A549 (cell line): ENCODE data around the gene CEP85. TPM values are rescaled to one million over a fixed set of nuclear protein-coding genes. Genes with fewer than 3 reads are reported as not detected.

Experiments used
- ATAC-seq, 2 experiments: fragments of 200-7000 bp in 1 of 2; fragments of >200 bp in 1 of 2; cut with Nextera tagmentation in 1 of 2; cut with Tn5 transposase in 1 of 2; 3 replicates each; pipeline versions ENCODE4 v1.8.0 to v1.9.1; 2018 to 2020; ENCODE audit warnings: mild to moderate bottlenecking in 1 of 2, moderate library complexity in 1 of 2
- CTCF ChIA-PET: fragments of 300-600 bp; sonication (Branson Sonifier 250); formaldehyde crosslinking; extraction: SDS; loops from one replicate; lab custom pipeline; 2021; ENCODE audit warnings: antibody characterized with exemption, inconsistent platforms; lab: Yijun Ruan, JAX
- POLR2A ChIA-PET: fragments of 350-600 bp; formaldehyde crosslinking; extraction: SDS; loops from one replicate; lab custom pipeline; 2021; ENCODE audit warnings: antibody characterized with exemption, inconsistent platforms; lab: Yijun Ruan, JAX
- DNase-seq, 2 experiments: peaks; one replicate each; pipeline versions ENCODE4 v3.0.0 to v3.0.0-alpha.2; 2011 to 2016; ENCODE audit warnings: low read depth in 1 of 2, low spot score in 1 of 2
- FAIRE-seq: peaks from 2 replicates; lab custom pipeline; 2011; peaks lifted over from hg19 to GRCh38; lab: Jason Lieb, UNC
- H3K27ac ChIP-seq, 2 experiments: fragments of >200 bp; sonication (Bioruptor Twin); formaldehyde crosslinking; 3 replicates each; pipeline ENCODE4 v1.5.1; 2016 to 2017
- H3K4me1 ChIP-seq: fragments of >200 bp; sonication (Bioruptor Twin); formaldehyde crosslinking; 3 replicates; pipeline ENCODE4 v1.6.1; 2016
- H3K4me2 ChIP-seq: fragments of >200 bp; sonication (Bioruptor Twin); formaldehyde crosslinking; 3 replicates; pipeline ENCODE4 v1.6.1; 2016
- H3K4me3 ChIP-seq: fragments of >200 bp; sonication (Bioruptor Twin); formaldehyde crosslinking; 3 replicates; pipeline ENCODE4 v1.5.1; 2016
- H3K9me3 ChIP-seq: fragments of >200 bp; sonication (Bioruptor Twin); formaldehyde crosslinking; 3 replicates; pipeline ENCODE4 v1.6.1; 2016
- ATOH8 ChIP-seq: fragments of 250-450 bp; sonication (Bioruptor Pico); IDR thresholded peaks from 2 replicates; pipeline ENCODE4 v1.5.0; 2020; ENCODE audit warnings: low read depth, mild to moderate bottlenecking, moderate library complexity
- BCL3 ChIP-seq: fragments of >200 bp; sonication (Bioruptor Twin); formaldehyde crosslinking; IDR thresholded peaks from 3 replicates; pipeline ENCODE4 v1.6.1; 2016
- CEBPB ChIP-seq, 2 experiments: fragments of >200 bp in 1 of 2; sonication (Bioruptor Twin) in 1 of 2; formaldehyde crosslinking in 1 of 2; IDR thresholded peaks; 2 replicates each; pipeline ENCODE4 v1.6.1; 2012 to 2016
- E2F6 ChIP-seq: IDR thresholded peaks from 2 replicates; pipeline ENCODE4 v1.6.1; 2012; ENCODE audit warnings: low read depth, borderline replicate concordance
- EHF ChIP-seq: fragments of 250-450 bp; sonication (Bioruptor Pico); IDR thresholded peaks from 2 replicates; pipeline ENCODE4 v1.5.0; 2020; ENCODE audit warnings: mild to moderate bottlenecking
- FOSL2 ChIP-seq, 2 experiments: fragments of 450-650 bp in 1 of 2; fragments of >200 bp in 1 of 2; sonication (Bioruptor Twin) in 1 of 2; formaldehyde crosslinking; IDR thresholded peaks; 2 replicates each; pipeline versions ENCODE4 v1.5.0 to v1.6.1; 2016 to 2020; ENCODE audit warnings: mild to moderate bottlenecking in 1 of 2, moderate library complexity in 1 of 2
- HES2 ChIP-seq: fragments of >200 bp; sonication (Bioruptor Twin); formaldehyde crosslinking; IDR thresholded peaks from 2 replicates; pipeline ENCODE4 v1.6.1; 2016
- KDM1A ChIP-seq: fragments of 200-600 bp; sonication (generic); IDR thresholded peaks from 2 replicates; pipeline ENCODE4 v1.6.1; 2016; ENCODE audit warnings: low read depth, mild to moderate bottlenecking
- POLR2A ChIP-seq: IDR thresholded peaks from 2 replicates; pipeline ENCODE4 v1.6.1; 2012; ENCODE audit warnings: mild to moderate bottlenecking, low read length
- RAD21 ChIP-seq, 2 experiments: fragments of >200 bp in 1 of 2; sonication (Bioruptor Twin) in 1 of 2; formaldehyde crosslinking in 1 of 2; IDR thresholded peaks in 1 of 2; conservative IDR thresholded peaks in 1 of 2; 2 replicates in 1 of 2; 3 replicates in 1 of 2; pipeline ENCODE4 v1.6.1; 2012 to 2018; ENCODE audit warnings: inconsistent platforms in 1 of 2
- RARB ChIP-seq: fragments of 250-450 bp; sonication (Bioruptor Pico); IDR thresholded peaks from 2 replicates; pipeline ENCODE4 v1.8.0; 2021; ENCODE audit warnings: mild to moderate bottlenecking, moderate library complexity
- RCOR1 ChIP-seq: fragments of 150-350 bp; IDR thresholded peaks from 2 replicates; pipeline ENCODE4 v1.6.1; 2014; ENCODE audit warnings: antibody characterized with exemption, low read length, low read depth
- REST ChIP-seq: fragments of 200-600 bp; sonication (generic); IDR thresholded peaks from 2 replicates; pipeline ENCODE4 v1.6.1; 2016; ENCODE audit warnings: antibody characterized with exemption, mild to moderate bottlenecking, moderate library complexity
- RFX5 ChIP-seq: fragments of 450-650 bp; IDR thresholded peaks from 2 replicates; pipeline ENCODE4 v1.7.1; 2014; ENCODE audit warnings: antibody characterized with exemption, mild to moderate bottlenecking, moderate library complexity
- TFCP2L1 ChIP-seq: fragments of 250-450 bp; sonication (Bioruptor Pico); IDR thresholded peaks from 2 replicates; pipeline ENCODE4 v1.5.0; 2021; ENCODE audit warnings: mild to moderate bottlenecking
- TP53 ChIP-seq: fragments of 250-450 bp; sonication (Bioruptor Pico); IDR thresholded peaks from 2 replicates; pipeline ENCODE4 v1.5.0; 2021; ENCODE audit warnings: mild to moderate bottlenecking, moderate library complexity
- USF2 ChIP-seq: fragments of 450-650 bp; IDR thresholded peaks from 2 replicates; pipeline ENCODE4 v1.6.1; 2014; ENCODE audit warnings: antibody characterized with exemption
- ZNF302 ChIP-seq: fragments of 250-450 bp; sonication (Bioruptor Pico); IDR thresholded peaks from 2 replicates; pipeline ENCODE4 v1.9.0; 2021; ENCODE audit warnings: inconsistent platforms, mild to moderate bottlenecking, moderate library complexity
- WGBS: methylation state at CpG from one replicate; pipeline ENCODE4 v1.1.6; 2017; ENCODE audit errors: missing lambda C conversion rate; 5-methylcytosine and 5-hydroxymethylcytosine counted together
- polyA plus RNA-seq, 4 experiments: library from polyadenylated mRNA; depleted of rRNA in 3 of 4; stranded (reverse); fragments of >200 nt; fragmentation: RNase III in 1 of 4; extraction: RNeasy Plus Mini Kit Qiagen cat#74134 plus additional on column Dnase treatment in 1 of 4; gene quantifications; 2 replicates in 3 of 4; 3 replicates in 1 of 4; pipeline ENCODE4 v1.2.3, GENCODE V29; 2011 to 2017

Gene CEP85
- polyA plus RNA-seq, 2 of the 4 experiments (the other 2 are of a cell fraction), result 13.0 to 21.1 TPM

GRCh38 chr1:26276432-26276838, 42.4 kb downstream of the CEP85 start:
- ChIA-PET CTCF (interaction anchor here (0.7 to 6.0 kb wide), 20 partner anchors 9 to 194 kb away, joined by 3 to 32 read pairs (median 4); partner anchors contain the start of genes CD52, LIN28A and ZNF593), POLR2A (no interaction called here)
- Histone ChIP-seq H3K4me2 (peak overlapping the region; percentile 48), H3K9me3 (no peaks in the 10 kb centered on the region), H3K27ac (peak overlapping the region; percentile 61 to 74; a peak in 3 of 6 replicates)
- ATAC-seq (no peak), FAIRE-seq (no peak)
- TF ChIP-seq ATOH8 (CRISPR knock-in tag) (no peak), TP53 (CRISPR knock-in tag) (no peak), FOSL2 (IDR thresholded peaks at IDR 0.05) (no peak), FOSL2 (CRISPR knock-in tag; IDR thresholded peaks at IDR 0.05) (peak; percentile 31)
- TF ChIP-seq, all 56 proteins: peak for 1
- WGBS, result no CpG with 5 or more reads among the region's 2 CpGs
- Histone ChIP-seq H3K4me3 (no peak overlapping the region), H3K4me1 (peaks cover 45% of the 10 kb centered on the region)
- no peak for DNase-seq

- no peak overlapping the region for H3K4me3 ChIP-seq
- TF ChIP-seq RCOR1, result no peak
- TF ChIP-seq KDM1A, result no peak
- TF ChIP-seq HES2, result no peak
- TF ChIP-seq RFX5, result no peak
- no peak for TF ChIP-seq POLR2A
- TF ChIP-seq ZNF302 (CRISPR knock-in tag), result no peak
- no peak for TF ChIP-seq CEBPB (IDR thresholded peaks at IDR 0.05)
- TF ChIP-seq EHF (CRISPR knock-in tag), result no peak
- no peak for TF ChIP-seq REST
- TF ChIP-seq RARB (CRISPR knock-in tag), result no peak
- no peak for TF ChIP-seq E2F6
- no peak for TF ChIP-seq BCL3
- TF ChIP-seq RAD21 (conservative IDR thresholded peaks at IDR 0.05 in 1 of 2, IDR thresholded peaks at IDR 0.05 in 1 of 2), result no peak
- TF ChIP-seq USF2, result no peak
- no peak for TF ChIP-seq TFCP2L1 (CRISPR knock-in tag)
- no peak overlapping the region for H3K4me2 ChIP-seq
- DNase-seq (no peak), ATAC-seq (no peak), FAIRE-seq (no peak)
- no peaks in the 10 kb centered on the region for H3K9me3 ChIP-seq
- POLR2A ChIA-PET, result no interaction called here
- H3K4me1 ChIP-seq, result peaks cover 45% of the 10 kb centered on the region
- CTCF ChIA-PET, result interaction anchor here (0.7 to 6.0 kb wide), 9 partner anchors 8 to 193 kb away, joined by 3 to 32 read pairs (median 7); no protein-coding TSS in a partner anchor
- H3K27ac ChIP-seq, result no peak overlapping the region
- WGBS, result 92% methylated on average over 3 of the region's 3 CpGs
These were observed 43.3 kb downstream of the CEP85 start for GRCh38 chr1:26277261-26277661.
